ENCODE measurements around the gene ZNF382. TPM values are rescaled to one million over a fixed set of nuclear protein-coding genes. Genes with fewer than 3 reads are reported as not detected.

ZNF382 gene
- total and polyA plus RNA-seq, 10 donors: 2.1 to 13.3 (median 8.2) TPM

DNA sequence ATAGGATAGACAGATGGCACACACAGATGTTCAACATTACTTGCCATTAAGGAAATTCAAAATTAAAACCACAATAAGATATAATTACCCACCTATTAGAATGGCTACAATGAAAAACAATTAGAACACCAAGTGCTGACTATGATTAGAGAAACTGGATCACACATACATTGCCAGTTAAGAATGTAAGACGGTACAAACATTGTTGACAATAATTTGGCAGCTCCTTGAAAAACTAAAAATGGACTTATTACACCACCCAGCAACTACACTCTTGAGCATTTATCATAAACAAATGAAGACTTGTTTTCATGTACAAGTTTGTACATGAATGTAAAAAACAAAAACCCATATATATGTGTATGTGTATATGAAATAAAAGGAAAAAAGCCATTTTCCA is 47.8 kb downstream of the ZNF382 start:
- intact Hi-C loops (cut with DNase I; ENCODE audit: low total_unique reads): no loop called here
- Histone ChIP-seq H3K27ac (no peak overlapping the region), H3K9me3 (peaks cover 22 to 100% (median 100%) of the 10 kb centered on the region in 8 donors), H3K4me3 (no peak overlapping the region), H3K36me3 (peaks cover 47 to 100% (median 99%) of the 10 kb centered on the region in 6 donors), H3K27me3 (replicated peaks in 1 of 7) (no peaks in the 10 kb centered on the region), H3K4me1 (no peaks in the 10 kb centered on the region)
- TF ChIP-seq POLR2A (IDR thresholded peaks at IDR 0.05): no peak
- TF ChIP-seq, protein P1, sequence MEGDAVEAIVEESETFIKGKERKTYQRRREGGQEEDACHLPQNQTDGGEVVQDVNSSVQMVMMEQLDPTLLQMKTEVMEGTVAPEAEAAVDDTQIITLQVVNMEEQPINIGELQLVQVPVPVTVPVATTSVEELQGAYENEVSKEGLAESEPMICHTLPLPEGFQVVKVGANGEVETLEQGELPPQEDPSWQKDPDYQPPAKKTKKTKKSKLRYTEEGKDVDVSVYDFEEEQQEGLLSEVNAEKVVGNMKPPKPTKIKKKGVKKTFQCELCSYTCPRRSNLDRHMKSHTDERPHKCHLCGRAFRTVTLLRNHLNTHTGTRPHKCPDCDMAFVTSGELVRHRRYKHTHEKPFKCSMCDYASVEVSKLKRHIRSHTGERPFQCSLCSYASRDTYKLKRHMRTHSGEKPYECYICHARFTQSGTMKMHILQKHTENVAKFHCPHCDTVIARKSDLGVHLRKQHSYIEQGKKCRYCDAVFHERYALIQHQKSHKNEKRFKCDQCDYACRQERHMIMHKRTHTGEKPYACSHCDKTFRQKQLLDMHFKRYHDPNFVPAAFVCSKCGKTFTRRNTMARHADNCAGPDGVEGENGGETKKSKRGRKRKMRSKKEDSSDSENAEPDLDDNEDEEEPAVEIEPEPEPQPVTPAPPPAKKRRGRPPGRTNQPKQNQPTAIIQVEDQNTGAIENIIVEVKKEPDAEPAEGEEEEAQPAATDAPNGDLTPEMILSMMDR (IDR thresholded peaks at IDR 0.05 in 8 of 11, conservative IDR thresholded peaks at IDR 0.05 in 3 of 11): no peak
- no peak for TF ChIP-seq POLR2AphosphoS5 (IDR thresholded peaks at IDR 0.05)
- 92 to 100% (median 98%) methylated on average over 1 of the region's 1 CpG for WGBS, 5 donors
- no peak for DNase-seq

DNA sequence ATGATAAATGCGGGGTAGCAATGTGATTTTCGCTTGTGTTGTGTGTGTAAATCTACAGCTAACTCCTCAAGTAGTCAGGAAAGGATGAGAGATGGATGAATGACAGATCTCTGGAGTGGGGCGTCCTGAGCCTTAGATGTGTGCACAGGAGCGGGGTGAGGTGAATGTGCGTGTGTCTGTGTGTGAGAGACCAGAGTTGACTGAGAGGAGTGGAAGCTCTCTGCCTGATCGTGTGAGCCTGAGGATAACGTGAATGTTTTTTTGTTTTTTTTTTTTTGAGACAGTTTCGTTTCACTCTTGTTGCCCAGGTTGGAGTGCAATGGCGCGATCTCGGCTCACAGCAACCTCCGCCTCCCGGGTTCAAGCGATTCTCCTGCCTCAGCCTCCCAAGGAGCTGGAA is 60.7 kb downstream of the ZNF382 start:
- WGBS, 5 donors: 54 to 67% (median 56%) methylated on average over 14 of the region's 14 CpGs
- H3K36me3 ChIP-seq: peaks cover 2 to 64% (median 37%) of the 10 kb centered on the region in 6 donors
- no peak for DNase-seq
- H3K27me3 ChIP-seq (replicated peaks in 1 of 7): no peaks in the 10 kb centered on the region
- peak overlapping the region in 1 of 8 donors; percentile 87 for H3K27ac ChIP-seq
- H3K4me1 ChIP-seq: peaks cover 10 to 33% (median 24%) of the 10 kb centered on the region in 6 donors
- peaks cover 9 to 77% (median 74%) of the 10 kb centered on the region in 8 donors for H3K9me3 ChIP-seq
- H3K4me3 ChIP-seq: peak overlapping the region; percentile 68 to 91 (median 80)
- intact Hi-C loops (cut with DNase I; ENCODE audit: low total_unique reads): no loop called here
- TF ChIP-seq, protein P1 (IDR thresholded peaks at IDR 0.05 in 8 of 11, conservative IDR thresholded peaks at IDR 0.05 in 3 of 11): no peak
- TF ChIP-seq POLR2AphosphoS5 (IDR thresholded peaks at IDR 0.05) (no peak), POLR2A (IDR thresholded peaks at IDR 0.05) (no peak)

DNA sequence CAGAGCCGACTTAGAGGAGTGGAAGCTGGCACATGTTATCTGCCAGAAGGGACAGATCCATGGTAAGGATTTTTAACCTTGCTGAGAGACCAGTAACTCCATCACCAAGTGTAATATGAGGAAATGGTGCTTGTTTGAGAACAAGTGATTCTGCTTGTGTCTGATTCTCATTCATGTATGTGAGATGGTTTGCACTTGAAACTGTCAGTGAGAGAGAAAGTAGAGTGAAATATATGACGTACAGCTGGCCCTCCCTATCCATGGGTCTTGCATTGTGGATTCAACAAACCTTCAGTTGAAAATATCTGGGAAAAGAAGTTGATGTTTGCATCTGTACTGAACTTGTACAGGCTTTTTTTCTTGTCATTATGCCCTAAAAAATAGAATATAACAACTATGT is 63.5 kb downstream of the ZNF382 start:
- peaks cover 5 to 77% (median 74%) of the 10 kb centered on the region in 8 donors for H3K9me3 ChIP-seq
- TF ChIP-seq, protein P1 (IDR thresholded peaks at IDR 0.05 in 8 of 11, conservative IDR thresholded peaks at IDR 0.05 in 3 of 11): no peak
- TF ChIP-seq POLR2AphosphoS5 (IDR thresholded peaks at IDR 0.05): no peak
- no peak for TF ChIP-seq POLR2A (IDR thresholded peaks at IDR 0.05)
- intact Hi-C loops (cut with DNase I; ENCODE audit: low total_unique reads): no loop called here

DNA sequence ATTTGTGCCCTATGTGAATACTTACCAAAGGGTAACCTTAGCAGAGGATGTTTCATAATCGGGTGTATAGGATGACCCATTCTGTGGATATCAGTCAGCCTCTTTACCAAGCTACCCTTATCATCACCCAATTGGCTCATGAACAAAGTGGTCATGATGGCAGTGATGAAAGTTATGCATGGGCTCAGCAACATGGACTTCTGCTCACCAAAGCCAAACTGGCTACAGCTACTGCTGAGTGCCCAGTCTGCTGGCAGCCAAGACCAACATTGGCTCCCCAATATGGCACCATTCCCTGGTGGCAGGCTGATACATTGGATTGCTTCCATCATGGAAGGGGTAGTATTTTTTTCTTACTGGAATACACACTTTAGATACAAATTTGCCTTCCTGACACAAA is 67.3 kb downstream of the ZNF382 start:
- DNase-seq: no peak
- Histone ChIP-seq H3K36me3 (peaks cover 0 to 70% (median 8%) of the 10 kb centered on the region in 6 donors), H3K27ac (no peak overlapping the region), H3K4me1 (peaks cover 4 to 18% (median 13%) of the 10 kb centered on the region in 6 donors), H3K4me3 (no peak overlapping the region), H3K9me3 (peaks cover 10 to 96% (median 93%) of the 10 kb centered on the region in 8 donors), H3K27me3 (replicated peaks in 1 of 7) (no peaks in the 10 kb centered on the region)
- 94 to 100% (median 97%) methylated on average over 1 of the region's 1 CpG for WGBS, 5 donors
- TF ChIP-seq POLR2A (IDR thresholded peaks at IDR 0.05): no peak
- no peak for TF ChIP-seq POLR2AphosphoS5 (IDR thresholded peaks at IDR 0.05)
- TF ChIP-seq, protein P1 (IDR thresholded peaks at IDR 0.05 in 8 of 11, conservative IDR thresholded peaks at IDR 0.05 in 3 of 11): no peak
- intact Hi-C loops (cut with DNase I; ENCODE audit: low total_unique reads): no loop called here

More for the DNA sequence above, 63.5 kb downstream of the ZNF382 start:
- Histone ChIP-seq H3K27ac (no peak overlapping the region), H3K4me1 (peaks cover 10 to 33% (median 24%) of the 10 kb centered on the region in 6 donors), H3K36me3 (peaks cover 0 to 64% (median 19%) of the 10 kb centered on the region in 6 donors), H3K27me3 (replicated peaks in 1 of 7) (no peaks in the 10 kb centered on the region), H3K4me3 (peak overlapping the region in 1 of 8 donors; percentile 80)
- WGBS, 5 donors: 89 to 94% (median 94%) methylated on average over 2 of the region's 2 CpGs
- no peak for DNase-seq

Measured in spleen (tissue), 11 donors.